ENCODE results near the gene OSBPL8.

DNA sequence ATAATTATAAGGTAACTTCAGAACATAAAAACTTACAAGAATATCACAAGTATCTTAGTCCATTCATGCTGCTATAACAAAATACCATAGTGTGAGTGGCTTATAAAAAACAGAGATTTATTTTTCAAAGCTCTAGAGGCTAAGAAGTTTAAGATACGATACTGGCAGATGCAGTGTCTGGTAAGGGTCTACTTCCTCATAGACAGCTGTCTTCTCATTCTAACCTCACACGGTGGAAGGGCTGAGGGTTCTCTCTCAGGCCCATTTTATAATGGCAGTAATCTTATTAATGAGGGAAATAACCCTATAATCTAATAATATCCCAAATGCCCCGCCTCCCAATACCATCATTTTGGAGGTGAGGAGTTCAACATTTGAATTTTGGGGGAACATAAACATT, 23.7 kb upstream of the OSBPL8 start:
- TF ChIP-seq, protein P1, sequence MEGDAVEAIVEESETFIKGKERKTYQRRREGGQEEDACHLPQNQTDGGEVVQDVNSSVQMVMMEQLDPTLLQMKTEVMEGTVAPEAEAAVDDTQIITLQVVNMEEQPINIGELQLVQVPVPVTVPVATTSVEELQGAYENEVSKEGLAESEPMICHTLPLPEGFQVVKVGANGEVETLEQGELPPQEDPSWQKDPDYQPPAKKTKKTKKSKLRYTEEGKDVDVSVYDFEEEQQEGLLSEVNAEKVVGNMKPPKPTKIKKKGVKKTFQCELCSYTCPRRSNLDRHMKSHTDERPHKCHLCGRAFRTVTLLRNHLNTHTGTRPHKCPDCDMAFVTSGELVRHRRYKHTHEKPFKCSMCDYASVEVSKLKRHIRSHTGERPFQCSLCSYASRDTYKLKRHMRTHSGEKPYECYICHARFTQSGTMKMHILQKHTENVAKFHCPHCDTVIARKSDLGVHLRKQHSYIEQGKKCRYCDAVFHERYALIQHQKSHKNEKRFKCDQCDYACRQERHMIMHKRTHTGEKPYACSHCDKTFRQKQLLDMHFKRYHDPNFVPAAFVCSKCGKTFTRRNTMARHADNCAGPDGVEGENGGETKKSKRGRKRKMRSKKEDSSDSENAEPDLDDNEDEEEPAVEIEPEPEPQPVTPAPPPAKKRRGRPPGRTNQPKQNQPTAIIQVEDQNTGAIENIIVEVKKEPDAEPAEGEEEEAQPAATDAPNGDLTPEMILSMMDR (IDR thresholded peaks at IDR 0.05; ENCODE audit: poor library complexity): no peak
- TF ChIP-seq EZH2 (IDR thresholded peaks at IDR 0.05; ENCODE audit: borderline replicate concordance) (no peak), EZH2phosphoT487 (IDR thresholded peaks at IDR 0.05; ENCODE audit: low read depth, severe bottlenecking, unreplicated experiment) (no peak)
